Loucy (cell line): ENCODE results near the gene SLC17A2.

ENCODE experiments used
- CTCF ChIP-seq: fragments of 200-600 bp; sonication (generic); conservative IDR thresholded peaks from 2 replicates; pipeline ENCODE4 v1.5.1; 2014; ENCODE audit warnings: mild to moderate bottlenecking, antibody characterized with exemption, low read length
- EZH2phosphoT487 ChIP-seq: fragments of 200-600 bp; IDR thresholded peaks from 2 replicates; pipeline ENCODE4 v1.6.1; 2018; ENCODE audit warnings: antibody characterized with exemption, mild to moderate bottlenecking, moderate library complexity, borderline replicate concordance

- TF ChIP-seq CTCF (no peak), EZH2phosphoT487 (no peak)
Measured at GRCh38 chr6:25919657-25920056, 10.8 kb downstream of the SLC17A2 start.
